ENCODE data around the gene WDR59.

- TF ChIP-seq CTCF (IDR thresholded peaks at IDR 0.05) (no peak), POLR2A (IDR thresholded peaks at IDR 0.05) (no peak), POLR2AphosphoS5 (IDR thresholded peaks at IDR 0.05) (no peak)
Observed at GRCh38 chr16:74825941-74826340, 159.0 kb downstream of the WDR59 start.
